Activated T-cell treated with anti-CD3 and anti-CD28 coated beads for 48 hours (primary cell): Measurements from ENCODE around the gene TAAR1.
"Not testable (repeated sequence)": the region's sequence is repeated elsewhere in the genome, so short reads cannot be mapped to it uniquely, and the experiment has no call there.

Experiments
- DNase-seq: peaks from one replicate; pipeline ENCODE4 v3.0.0-alpha.2; 2020; ENCODE audit warnings: low read depth

The TAAR1 gene

DNA sequence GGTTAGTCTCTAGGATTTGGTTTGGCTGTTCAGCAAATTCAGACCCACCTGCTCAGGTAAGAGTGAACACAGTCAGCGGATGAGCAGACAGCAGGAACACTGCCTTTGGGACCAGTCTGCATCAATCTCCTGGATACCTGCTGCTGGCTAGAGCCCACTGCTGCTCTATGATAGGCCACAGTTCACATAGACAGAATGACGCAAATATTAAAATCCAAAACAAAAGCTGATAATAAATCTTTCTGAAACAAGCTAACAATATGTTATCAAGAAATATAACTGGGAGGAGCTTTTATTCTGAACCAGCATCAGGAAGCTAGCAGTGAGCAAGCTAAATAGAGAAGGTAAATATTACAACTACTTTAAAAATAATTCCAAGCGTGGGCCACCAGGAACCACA is at the start of gene TAAR1:
TSS of gene TAAR1 (minus strand) at position 101 of the 400 bp plus-strand sequence. CDS start 13,179 bp downstream, outside the sequence.
- DNase-seq: no peak

DNA sequence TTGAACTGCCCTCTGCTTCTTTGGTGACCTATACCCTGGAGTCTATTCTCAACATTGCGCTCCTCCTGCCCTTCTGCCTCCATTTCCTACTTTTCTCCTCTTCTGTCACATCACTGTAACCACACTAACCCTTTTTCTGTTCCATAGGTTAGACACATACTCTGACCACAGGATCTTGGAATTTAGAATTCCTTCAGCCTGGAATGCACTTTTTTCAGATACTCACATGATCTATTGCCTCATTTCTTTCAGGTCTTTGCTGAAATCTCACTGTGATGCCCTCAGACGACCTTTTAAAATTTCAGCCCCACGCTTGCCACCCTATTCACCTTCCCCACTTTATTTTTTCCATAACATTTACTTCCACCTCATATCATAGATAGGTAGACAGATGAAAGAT is 49.8 kb upstream of the TAAR1 start:
- DNase-seq: no peak

DNA sequence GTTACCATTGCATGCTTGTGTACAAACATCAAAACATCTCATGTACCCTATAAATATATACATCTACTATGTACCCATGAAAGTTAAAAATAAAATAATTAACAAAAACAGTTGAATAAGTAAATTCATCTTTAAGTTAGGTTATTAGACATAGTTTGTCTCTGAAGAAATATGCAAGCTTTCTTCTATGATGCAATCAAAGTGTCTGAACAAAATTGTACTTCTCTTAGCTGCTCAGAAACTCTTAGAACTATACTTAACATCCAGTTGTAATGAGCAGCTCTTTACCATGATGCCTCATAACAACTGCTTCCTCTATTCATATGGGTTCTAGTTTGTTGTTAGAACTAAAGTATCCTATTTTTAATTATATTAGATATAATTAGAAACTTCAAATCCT is 49.0 kb upstream of the TAAR1 start:
- no peak for DNase-seq

DNA sequence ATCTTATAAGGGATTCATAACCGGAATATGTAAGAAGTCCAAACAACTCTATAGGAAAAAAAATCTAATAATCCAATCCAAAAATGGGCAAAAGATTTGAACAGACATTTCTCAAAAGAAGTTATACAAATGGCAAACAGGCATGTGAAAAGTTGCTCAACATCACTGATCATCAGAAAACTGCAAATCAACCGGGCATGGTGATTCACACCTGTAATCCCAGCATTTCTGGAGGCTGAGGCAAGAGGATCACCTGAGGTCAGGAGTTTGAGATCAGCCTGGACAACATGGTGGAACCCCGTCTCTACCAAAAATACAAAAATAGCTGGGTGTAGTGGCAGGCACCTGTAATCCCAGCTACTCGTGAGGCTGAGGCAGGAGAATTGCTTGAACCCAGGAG is 47.8 kb upstream of the TAAR1 start:
- DNase-seq: not testable (repeated sequence)

- no peak for DNase-seq
Measured at GRCh38 chr6:132703936-132704335, 45.0 kb upstream of the TAAR1 start.

DNA sequence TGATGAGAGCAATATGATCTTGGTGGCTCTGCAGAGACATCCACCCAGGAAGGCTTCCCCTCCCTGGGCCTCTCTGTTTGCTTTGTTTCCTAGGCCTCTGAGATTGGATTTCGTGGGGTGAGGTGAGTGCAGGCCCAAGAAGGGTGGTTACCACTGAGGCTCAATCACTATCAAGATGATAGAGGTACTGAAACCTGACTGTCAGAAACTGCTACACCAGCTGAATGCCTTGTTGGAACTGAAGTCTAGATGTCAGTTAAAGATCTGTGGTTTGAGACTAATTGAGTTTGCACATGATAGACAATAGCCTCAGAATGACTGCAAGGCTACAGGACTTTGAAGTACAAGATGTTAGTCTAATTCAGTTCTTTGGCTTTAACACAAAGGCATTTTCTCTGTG is 39.6 kb upstream of the TAAR1 start:
- no peak for DNase-seq

- no peak for DNase-seq
Measured at GRCh38 chr6:132695773-132696172, 36.8 kb upstream of the TAAR1 start.

DNA sequence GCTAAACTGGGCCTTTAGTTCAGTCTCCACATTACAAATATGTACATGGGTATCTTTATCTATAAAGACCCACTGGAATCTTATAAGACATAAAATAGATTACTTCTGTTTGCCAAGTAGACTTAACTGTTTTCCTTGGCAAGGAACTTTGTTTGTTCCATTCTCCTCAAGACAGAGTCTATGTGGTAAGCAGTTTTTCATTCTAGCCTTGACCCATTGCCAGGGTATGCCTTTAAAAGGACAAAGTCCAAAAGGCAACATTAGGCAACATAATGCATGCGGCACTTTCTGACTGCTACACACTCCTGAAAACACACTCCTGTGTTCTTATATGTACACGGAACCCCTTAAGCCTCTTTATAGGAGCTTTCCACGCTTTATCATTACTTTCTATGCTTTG is 34.5 kb upstream of the TAAR1 start:
- DNase-seq: no peak

GRCh38 chr6:132690678-132691077 is 31.7 kb upstream of the TAAR1 start:
- DNase-seq: no peak

GRCh38 chr6:132687306-132687705 is 28.3 kb upstream of the TAAR1 start:
- no peak for DNase-seq

DNA sequence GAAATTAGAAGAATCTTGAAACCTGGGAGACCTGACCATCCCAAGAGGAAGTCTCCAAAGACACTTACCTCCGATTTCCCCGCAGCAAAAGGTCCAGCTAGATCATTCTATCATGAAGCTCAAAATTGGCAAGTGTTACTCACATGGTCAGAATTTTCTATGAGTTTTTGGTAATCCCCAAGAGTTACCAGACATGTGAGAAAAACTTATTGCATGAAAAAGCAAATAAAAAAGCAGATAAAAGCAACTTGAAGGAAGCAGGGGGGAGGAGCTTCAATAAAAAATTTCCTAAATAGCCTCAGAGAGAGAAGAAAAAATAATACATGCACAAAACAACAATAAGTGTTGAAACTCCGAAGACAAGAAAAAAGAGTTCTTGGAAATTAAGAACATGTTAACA is 27.5 kb upstream of the TAAR1 start:
- no peak for DNase-seq

DNA sequence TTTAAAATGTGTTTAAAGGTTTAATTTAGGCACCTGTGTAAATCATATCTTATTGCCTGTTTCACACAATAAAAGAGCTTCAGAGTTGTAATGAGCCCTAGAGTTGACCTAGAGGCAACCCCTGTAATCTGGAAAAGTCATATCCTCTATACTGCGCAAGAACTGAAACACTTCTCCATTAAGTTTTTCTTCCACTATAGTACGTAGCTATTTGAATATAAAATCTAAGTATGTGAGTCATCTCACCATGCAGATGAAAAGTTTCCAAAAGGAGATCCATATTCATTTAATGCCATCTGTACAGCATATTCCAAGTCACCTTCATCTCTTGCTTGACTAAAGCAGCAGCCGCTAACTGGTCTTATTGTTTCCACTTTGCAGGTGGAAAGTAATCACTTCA is 26.0 kb upstream of the TAAR1 start:
- DNase-seq: no peak

DNA sequence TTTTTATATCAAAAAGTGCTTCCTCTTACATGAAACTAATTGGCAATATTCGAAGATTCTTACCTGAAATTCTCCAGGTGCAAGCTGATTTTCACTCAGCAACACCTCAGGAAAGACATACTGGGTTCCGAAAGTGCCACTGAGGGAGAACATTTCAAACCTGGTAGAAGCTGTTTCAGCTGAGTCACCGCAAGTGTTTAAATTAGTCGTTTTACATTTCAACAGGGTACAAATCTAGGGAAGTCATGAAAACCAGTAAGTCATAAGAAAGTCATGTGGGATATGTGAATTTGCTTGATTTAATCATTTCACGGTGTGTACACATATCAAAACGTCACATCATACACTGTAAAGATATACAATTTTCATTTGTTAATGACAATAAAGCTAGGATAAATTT is 25.3 kb upstream of the TAAR1 start:
- no peak for DNase-seq

GRCh38 chr6:132683543-132683942 is 24.6 kb upstream of the TAAR1 start:
- DNase-seq: no peak

GRCh38 chr6:132679094-132679493 is 20.1 kb upstream of the TAAR1 start:
- DNase-seq: not testable (repeated sequence)

GRCh38 chr6:132675749-132676148 is 16.8 kb upstream of the TAAR1 start:
- no peak for DNase-seq

- DNase-seq: no peak
Measured at GRCh38 chr6:132675002-132675401, 16.0 kb upstream of the TAAR1 start.

GRCh38 chr6:132673376-132674094 is 14.6 kb upstream of the TAAR1 start:
- no peak for DNase-seq

- DNase-seq: no peak
Measured at GRCh38 chr6:132671295-132671694, 12.3 kb upstream of the TAAR1 start.

GRCh38 chr6:132669690-132670291 is 10.8 kb upstream of the TAAR1 start:
- DNase-seq: no peak

DNA sequence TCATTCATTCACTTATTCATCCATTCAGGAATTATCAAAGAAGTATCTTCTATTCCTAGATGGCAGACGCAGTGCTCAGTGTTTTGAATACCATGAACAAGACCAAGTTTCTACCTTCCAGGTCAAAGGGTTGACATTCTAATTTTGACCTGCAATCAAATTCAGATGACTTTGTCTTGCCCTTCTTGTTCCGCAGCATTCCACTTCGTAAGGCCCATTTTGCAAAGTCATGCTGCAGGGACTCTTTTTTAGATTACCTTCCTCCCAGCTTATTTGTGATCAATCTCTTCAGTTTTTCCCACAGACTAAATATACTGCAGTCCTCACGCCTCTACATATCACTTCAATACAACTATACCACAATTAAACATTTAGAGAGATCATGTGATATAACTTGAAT is 7.1 kb upstream of the TAAR1 start:
- no peak for DNase-seq

DNA sequence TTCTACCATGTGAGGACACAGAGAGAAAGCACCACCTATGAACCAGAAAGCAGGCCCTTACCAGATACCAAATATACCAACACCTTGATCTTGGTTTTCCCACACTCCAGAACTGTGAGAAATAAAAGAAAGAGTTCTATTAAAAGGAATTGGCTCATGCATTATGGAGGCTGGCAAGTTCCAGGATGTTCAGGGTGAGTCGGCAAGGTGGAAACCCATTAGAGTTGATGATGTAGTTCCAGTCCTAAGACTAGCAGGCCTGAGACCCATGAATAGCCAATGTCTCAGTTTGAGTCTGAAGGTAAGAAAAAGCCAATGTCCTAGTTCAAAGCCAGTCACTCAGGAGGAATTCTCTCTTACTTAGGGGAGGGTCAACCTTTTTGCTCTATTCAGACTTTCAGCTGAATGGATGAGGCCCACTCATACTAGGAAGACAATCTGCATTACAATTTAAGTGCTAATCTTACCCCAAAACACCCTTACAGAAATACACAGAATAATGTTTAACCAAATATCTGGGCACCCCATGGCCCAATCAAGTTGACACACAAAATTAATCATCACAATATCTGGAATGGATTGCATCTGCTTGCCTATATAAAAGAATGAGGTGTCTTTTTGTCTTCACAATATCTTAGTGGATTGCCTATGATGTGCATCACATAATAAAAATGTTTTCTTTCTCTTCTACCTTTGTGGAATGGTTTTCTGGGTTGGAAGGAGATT is 5.5 kb upstream of the TAAR1 start:
- no peak for DNase-seq

- DNase-seq: no peak
Measured at GRCh38 chr6:132663661-132664060, 4.7 kb upstream of the TAAR1 start.
